ENCODE measurements around the gene VWA3B. TPM values are rescaled to one million over a fixed set of nuclear protein-coding genes. Genes with fewer than 3 reads are reported as not detected.
A peak's percentile ranks its signal among the peaks of the same experiment; 100 is the strongest.

Gene VWA3B
- total and polyA plus RNA-seq, 2 donors from 2014 or later, result 0.35 TPM; not detected in 1

- no peaks in the 10 kb centered on the region for H3K9me3 ChIP-seq (ENCODE audit: control insufficient read depth in 2 of 3, insufficient read depth in 1 of 3, low read length in 3 of 3)
- no peaks in the 10 kb centered on the region for H3K27me3 ChIP-seq (ENCODE audit: control insufficient read depth, insufficient read depth, low read length)
- no peak overlapping the region for H3K4me3 ChIP-seq (ENCODE audit: low read length in 3 of 3)
- TF ChIP-seq CTCF (IDR thresholded peaks at IDR 0.05; ENCODE audit: borderline replicate concordance, extremely low read depth, insufficient read depth), result no peak
- intact Hi-C loops (cut with DNase I), result no loop called here
- DNase-seq, result no peak
- H3K9ac ChIP-seq (ENCODE audit: low read length in 3 of 3), result no peak overlapping the region
- H3K4me1 ChIP-seq (ENCODE audit: control insufficient read depth in 2 of 3, insufficient read depth in 2 of 3, low read depth in 1 of 3, low read length in 3 of 3), result no peaks in the 10 kb centered on the region
- no peak for FAIRE-seq
- no peaks in the 10 kb centered on the region for H3K36me3 ChIP-seq (ENCODE audit: control insufficient read depth in 2 of 3, insufficient read depth in 3 of 3, low read length in 3 of 3)
- H3K27ac ChIP-seq (ENCODE audit: low read depth in 2 of 2, low read length in 2 of 2), result no peak overlapping the region
Measured at GRCh38 chr2:98201576-98201975, 114.6 kb downstream of the VWA3B start.

DNA sequence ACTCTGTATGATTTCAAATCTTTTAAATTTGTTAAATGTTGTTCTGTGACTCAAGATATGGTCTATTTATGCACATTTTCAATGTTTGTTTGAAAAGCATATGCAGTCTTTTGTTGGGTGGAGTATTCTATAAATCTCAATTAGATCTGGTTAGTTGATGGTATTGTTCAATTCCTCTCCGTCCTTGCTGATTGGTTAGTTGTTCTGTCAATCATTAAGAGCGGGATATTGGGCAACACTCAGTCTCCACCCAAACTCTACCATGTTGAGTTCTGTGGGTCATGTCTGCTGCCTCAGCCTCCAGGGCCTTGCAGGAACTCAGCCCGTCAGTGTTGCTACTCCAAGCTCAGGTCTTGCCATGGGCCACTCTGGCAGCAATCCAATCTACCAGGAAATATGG lies 118.9 kb downstream of the VWA3B start:
- no peak for TF ChIP-seq CTCF (IDR thresholded peaks at IDR 0.05; ENCODE audit: borderline replicate concordance, extremely low read depth, insufficient read depth)
- DNase-seq (no peak), FAIRE-seq (no peak)
- intact Hi-C loops (cut with DNase I), result no loop called here
- no peaks in the 10 kb centered on the region for H3K36me3 ChIP-seq (ENCODE audit: control insufficient read depth in 2 of 3, insufficient read depth in 3 of 3, low read length in 3 of 3)
- H3K4me1 ChIP-seq (ENCODE audit: control insufficient read depth in 2 of 3, insufficient read depth in 2 of 3, low read depth in 1 of 3, low read length in 3 of 3), result no peaks in the 10 kb centered on the region
- H3K9ac ChIP-seq (ENCODE audit: low read length in 3 of 3), result no peak overlapping the region
- H3K27me3 ChIP-seq (ENCODE audit: control insufficient read depth, insufficient read depth, low read length), result no peaks in the 10 kb centered on the region
- H3K4me3 ChIP-seq (ENCODE audit: low read length in 3 of 3), result no peak overlapping the region
- H3K9me3 ChIP-seq (ENCODE audit: control insufficient read depth in 2 of 3, insufficient read depth in 1 of 3, low read length in 3 of 3), result no peaks in the 10 kb centered on the region
- no peak overlapping the region for H3K27ac ChIP-seq (ENCODE audit: low read depth in 2 of 2, low read length in 2 of 2)

DNA sequence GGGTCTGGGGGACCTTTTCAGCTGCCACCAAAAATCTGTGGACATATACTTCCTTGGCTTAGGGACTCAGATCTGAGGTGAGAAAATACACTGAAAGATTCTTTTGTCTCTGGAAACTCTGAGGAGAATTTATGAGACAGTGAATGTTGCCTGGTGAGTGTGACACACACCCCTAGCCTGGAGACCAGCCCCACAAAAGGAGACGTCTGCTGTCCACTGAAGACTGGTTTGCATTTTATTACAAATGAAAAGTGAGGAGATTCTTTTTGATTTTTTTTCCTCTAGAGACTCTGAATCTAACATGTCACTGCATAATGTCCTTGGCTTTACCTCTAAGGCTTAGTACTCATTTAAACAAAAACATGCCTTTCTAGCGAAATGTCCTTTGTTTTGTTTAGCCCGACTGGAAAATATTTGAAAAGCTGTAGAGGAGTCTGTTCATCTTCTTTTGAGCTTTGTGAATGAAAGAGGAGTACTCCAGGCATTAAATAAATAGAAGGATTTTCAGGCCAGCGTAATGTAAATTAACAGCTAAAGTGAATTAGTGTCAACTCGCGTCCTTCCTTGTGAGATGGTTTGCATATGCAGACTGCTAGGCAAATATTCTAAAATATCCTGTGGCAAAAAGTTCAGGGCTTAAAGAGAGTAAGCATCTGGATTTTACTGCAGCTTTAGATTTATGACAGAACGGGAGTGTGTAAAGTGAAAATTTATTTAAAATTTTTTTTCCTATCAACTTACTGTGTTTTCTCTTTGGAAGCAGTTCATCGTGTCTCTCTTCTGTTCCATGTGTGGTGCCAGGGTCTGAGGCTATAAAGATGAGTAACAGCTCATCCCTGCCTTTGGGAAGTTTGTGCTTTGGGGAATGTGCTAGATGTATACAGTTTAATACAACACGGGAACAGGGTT lies 125.4 kb downstream of the VWA3B start:
- H3K27me3 ChIP-seq (ENCODE audit: control insufficient read depth, insufficient read depth, low read length), result no peaks in the 10 kb centered on the region
- TF ChIP-seq CTCF (IDR thresholded peaks at IDR 0.05; ENCODE audit: borderline replicate concordance, extremely low read depth, insufficient read depth), result no peak
- DNase-seq (peak in 3 of 5 donors; percentile 19 to 77 (median 64)), FAIRE-seq (no peak)
- H3K36me3 ChIP-seq (ENCODE audit: control insufficient read depth in 2 of 3, insufficient read depth in 3 of 3, low read length in 3 of 3), result no peaks in the 10 kb centered on the region
- no peak overlapping the region for H3K9ac ChIP-seq (ENCODE audit: low read length in 3 of 3)
- H3K27ac ChIP-seq (ENCODE audit: low read depth in 2 of 2, low read length in 2 of 2), result no peak overlapping the region
- no peaks in the 10 kb centered on the region for H3K9me3 ChIP-seq (ENCODE audit: control insufficient read depth in 2 of 3, insufficient read depth in 1 of 3, low read length in 3 of 3)
- intact Hi-C loops (cut with DNase I), result no loop called here
- H3K4me1 ChIP-seq (ENCODE audit: control insufficient read depth in 2 of 3, insufficient read depth in 2 of 3, low read depth in 1 of 3, low read length in 3 of 3), result no peaks in the 10 kb centered on the region
- no peak overlapping the region for H3K4me3 ChIP-seq (ENCODE audit: low read length in 3 of 3)

Data from kidney (tissue), 14 donors.